CD4-positive, CD25-positive, alpha-beta regulatory T cell (primary cell): ENCODE measurements around the gene DNAAF6. TPM values are rescaled to one million over a fixed set of nuclear protein-coding genes. Genes with fewer than 3 reads are reported as not detected.

Experiments used
- polyA plus RNA-seq, 4 donors: library from polyadenylated mRNA; unstranded; fragments of 300-500 nt; fragmentation: Illumina TruSeq; gene quantifications; one replicate each; pipeline ENCODE4 v1.2.3, GENCODE V29; 2021
- total RNA-seq: library from RNA; stranded (reverse); gene quantifications from one replicate; pipeline ENCODE4 v1.2.3, GENCODE V29; 2022

Gene DNAAF6
- total and polyA plus RNA-seq, 5 donors from 2014 or later, result not detected

Other genes starting within 250 kb of the DNAAF6 start
- gene MORC4, start 206.4 kb upstream of the DNAAF6 start, total RNA-seq, result 12.1 TPM
- 1 to 10 TPM; 6.7 to 7.8 (median 7.5) TPM for gene MORC4, start 206.4 kb upstream of the DNAAF6 start, polyA plus RNA-seq
- gene RBM41, start 87.8 kb upstream of the DNAAF6 start, total RNA-seq, result 16.8 TPM
- gene RBM41, start 87.8 kb upstream of the DNAAF6 start, polyA plus RNA-seq, result 10 to 100 TPM in 2 of 4 donors, 1 to 10 TPM in 2; 5.3 to 10.3 (median 9.6) TPM
- 3.3 TPM for gene NUP62CL, start 178 bp upstream of the DNAAF6 start, total RNA-seq
- 1 to 10 TPM in 3 of 4 donors, under 1 TPM in 1; 0.80 to 2.3 (median 1.4) TPM for gene NUP62CL, start 178 bp upstream of the DNAAF6 start, polyA plus RNA-seq
- not detected for gene FRMPD3, start 243.0 kb downstream of the DNAAF6 start, total RNA-seq
- not detected for gene FRMPD3, start 243.0 kb downstream of the DNAAF6 start, polyA plus RNA-seq